GM21576 (cell line): ENCODE results near the gene FARP1.

Experiments
- ATAC-seq: cut with Tn5 transposase; IDR thresholded peaks from one replicate; pipeline ENCODE4 v1.9.1; 2021; ENCODE audit warnings: mild to moderate bottlenecking, moderate library complexity; ENCODE audit not compliant: unreplicated experiment

Gene FARP1

GRCh38 chr13:98325724-98326123, 182.8 kb downstream of the FARP1 start:
- no peak for ATAC-seq

GRCh38 chr13:98326291-98326690, 183.4 kb downstream of the FARP1 start:
- no peak for ATAC-seq

GRCh38 chr13:98327371-98328270, 184.7 kb downstream of the FARP1 start:
- no peak for ATAC-seq

GRCh38 chr13:98328511-98328910, 185.6 kb downstream of the FARP1 start:
- no peak for ATAC-seq

- ATAC-seq = no peak
Measured at GRCh38 chr13:98332222-98332621, 189.3 kb downstream of the FARP1 start.

GRCh38 chr13:98332691-98333090, 189.8 kb downstream of the FARP1 start:
- no peak for ATAC-seq

DNA sequence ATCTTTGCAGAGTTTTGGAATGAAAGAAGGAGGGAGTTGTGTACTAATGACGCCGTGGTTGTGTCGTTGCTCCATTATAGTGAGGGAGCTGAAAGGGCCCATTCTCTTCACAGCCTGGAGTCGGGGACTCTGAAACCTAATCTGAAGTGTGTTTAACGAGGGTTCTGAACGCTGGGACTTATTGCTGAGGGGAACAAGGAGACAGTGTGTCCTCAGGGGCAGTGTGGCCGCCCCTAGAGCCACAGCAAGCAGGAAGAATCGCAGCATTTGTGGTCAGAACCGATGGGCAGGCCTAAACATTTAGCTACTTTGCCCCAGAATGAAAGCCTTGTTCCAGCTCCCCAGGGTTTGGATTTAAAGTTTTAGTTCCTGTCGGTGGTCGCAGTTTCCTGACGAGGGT, 190.6 kb downstream of the FARP1 start:
- no peak for ATAC-seq

DNA sequence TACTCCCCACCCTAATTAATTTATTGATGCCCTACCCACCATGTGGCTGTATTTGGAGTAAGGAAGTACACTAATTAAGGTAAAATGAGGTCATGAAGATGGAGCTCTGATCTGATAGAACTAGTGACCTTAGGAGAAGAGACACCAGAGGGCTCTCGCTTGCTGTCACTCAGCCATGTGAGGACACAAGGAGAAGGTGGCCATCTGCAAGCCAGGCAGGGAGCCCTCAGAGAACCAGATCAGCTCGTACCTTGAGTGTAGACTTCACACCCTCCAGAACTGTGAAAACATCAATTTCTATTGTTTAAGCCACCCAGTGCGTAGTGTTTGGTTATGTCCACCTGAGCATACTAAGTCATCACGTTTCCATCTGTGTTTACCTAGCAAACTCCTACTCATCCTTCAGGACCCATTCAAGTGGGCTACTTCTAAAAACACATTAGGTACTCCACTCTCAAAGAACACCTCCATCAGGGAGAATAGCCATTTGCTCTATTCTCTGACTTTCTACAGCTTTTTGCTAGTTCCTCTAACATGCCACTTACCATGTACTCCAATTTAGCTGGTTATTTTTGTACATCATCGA, 191.8 kb downstream of the FARP1 start:
- ATAC-seq = no peak

- ATAC-seq = no peak
Measured at GRCh38 chr13:98335721-98336120, 192.8 kb downstream of the FARP1 start.

GRCh38 chr13:98338310-98338709, 195.4 kb downstream of the FARP1 start:
- no peak for ATAC-seq

- ATAC-seq = no peak
Measured at GRCh38 chr13:98339684-98340425, 197.0 kb downstream of the FARP1 start.

- no peak for ATAC-seq
Measured at GRCh38 chr13:98342953-98343352, 200.1 kb downstream of the FARP1 start.

DNA sequence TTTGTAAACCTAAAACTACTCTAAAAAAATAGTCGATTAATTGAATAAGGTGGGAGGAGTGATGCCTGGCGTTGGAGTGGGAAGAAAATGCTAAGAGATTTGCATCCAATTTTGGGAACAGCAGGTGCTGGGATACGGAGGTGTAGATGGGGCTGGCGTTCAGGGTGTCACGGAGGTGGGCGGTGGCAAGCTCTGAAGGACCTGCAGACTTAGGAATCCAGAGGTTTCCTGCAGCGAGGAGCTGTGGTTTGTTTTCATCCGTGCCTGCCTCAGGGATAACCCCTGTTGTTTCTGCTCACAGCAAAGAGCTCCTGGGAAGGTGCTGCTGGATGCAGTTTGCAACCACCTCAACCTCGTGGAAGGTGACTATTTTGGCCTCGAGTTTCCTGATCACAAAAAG, 200.6 kb downstream of the FARP1 start:
- no peak for ATAC-seq

DNA sequence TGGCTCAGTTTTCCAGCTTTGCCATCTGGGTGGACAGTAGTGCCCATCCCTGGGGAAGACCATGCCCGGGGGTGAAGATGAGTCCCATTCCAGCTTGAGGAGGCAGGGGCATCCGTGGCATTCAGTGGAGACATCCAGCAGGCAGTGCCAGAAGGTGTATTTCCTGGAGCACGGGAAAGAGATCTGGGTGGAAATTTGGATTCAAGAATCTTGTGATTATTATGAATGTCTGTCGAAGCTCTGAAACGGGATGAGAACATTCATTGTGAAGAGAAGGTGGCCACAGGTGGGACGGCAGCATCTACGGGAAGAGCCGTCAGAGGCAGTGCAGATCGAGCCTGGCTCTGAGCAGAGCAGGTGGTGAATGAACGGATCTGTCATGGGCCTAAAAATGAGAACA, 201.5 kb downstream of the FARP1 start:
- no peak for ATAC-seq

DNA sequence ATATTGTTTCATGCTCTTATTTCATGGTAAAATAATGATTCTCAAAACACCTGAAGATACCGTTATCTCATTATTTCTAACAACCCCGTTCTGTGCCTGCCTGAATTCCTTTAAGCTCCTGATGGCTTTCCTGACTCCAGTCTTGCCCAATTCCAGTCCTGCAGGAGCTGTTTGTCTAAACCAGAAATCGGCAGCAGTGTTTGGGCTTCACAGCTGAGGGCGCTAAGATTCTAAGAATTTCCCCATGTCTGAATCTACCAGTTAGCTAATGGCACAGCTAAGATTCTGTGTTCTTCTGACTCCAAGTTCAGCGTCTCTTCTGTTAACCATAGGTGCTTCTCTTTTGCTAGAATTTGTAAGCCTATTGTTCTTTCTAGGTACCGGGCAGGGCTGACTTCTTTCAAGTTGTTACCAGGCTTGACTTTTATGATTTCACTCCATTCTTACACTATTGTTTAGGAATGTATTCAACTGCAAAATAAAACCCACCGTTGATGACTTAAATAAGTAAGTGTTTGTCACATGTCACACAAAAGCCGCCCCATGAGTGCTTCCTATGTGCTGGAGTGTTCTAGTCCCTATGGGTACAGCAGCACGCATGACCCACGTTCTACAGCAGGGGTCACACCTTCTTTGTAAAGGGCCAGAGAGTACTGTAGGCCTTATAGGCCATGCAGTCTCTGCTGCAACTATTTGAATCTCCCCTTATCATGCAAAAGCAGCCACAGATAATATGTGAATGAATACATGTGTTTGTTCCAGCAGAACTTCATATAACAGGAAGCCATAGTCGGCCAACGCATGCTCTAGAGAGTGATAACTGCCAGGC, 202.4 kb downstream of the FARP1 start:
- no peak for ATAC-seq

DNA sequence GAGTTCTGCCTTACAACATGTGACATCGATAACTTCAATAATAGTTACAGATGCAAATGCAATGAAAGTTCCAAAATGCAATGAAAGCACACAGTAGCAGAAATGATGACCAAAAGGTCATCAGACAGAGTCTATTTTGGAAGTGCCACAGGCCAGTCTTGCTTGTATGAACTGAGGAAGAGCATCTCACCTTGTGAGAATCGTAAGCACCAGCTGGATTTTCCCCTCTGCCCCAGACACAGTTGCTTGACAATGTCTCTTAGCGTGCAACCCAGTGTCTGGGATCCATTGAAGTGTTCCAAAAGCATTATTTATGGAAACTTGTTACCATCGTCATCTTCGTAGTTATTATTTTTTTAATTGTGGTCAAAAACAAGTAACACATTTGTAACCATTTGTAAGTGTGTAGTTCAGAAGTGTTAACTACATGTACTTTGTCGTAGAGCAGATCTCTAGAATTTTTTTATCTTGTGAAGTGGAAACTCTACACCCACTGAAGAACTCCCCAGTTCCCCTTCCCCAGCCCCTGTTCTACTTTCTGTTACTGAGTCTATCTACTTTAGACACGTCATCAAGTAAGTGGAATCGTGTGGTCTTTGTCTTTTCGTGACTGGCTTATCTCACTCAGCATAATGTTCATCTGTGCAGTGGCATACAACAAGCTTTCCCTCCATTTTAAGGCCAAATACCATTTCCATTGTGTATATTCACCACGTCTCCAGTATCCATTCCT, 204.2 kb downstream of the FARP1 start:
- no peak for ATAC-seq

DNA sequence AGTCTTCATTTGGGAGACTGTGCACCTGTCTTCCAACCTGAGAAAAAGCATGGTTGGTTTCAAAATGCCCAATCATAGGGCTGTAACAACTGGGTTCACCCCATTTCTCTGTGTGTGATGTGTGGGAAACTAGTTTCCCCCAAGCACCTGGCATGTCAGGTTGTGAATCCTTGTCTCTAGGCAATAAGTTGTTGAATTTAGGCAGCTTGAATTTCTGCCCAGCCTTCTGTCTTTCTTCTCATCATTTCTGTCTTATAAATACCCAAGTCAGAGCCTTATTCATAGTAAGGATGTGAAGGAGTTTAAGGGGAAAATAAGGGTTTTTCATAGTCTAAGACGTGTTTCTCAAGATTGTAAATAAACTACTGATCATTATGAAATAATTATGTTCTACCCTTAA, 204.9 kb downstream of the FARP1 start:
- ATAC-seq = no peak

GRCh38 chr13:98348466-98349200, 205.7 kb downstream of the FARP1 start:
- ATAC-seq = no peak

- ATAC-seq = no peak
Measured at GRCh38 chr13:98349731-98350305, 206.9 kb downstream of the FARP1 start.
